Liver (tissue), 9 donors: ENCODE measurements around the gene RAD51C. TPM values are rescaled to one million over a fixed set of nuclear protein-coding genes. Genes with fewer than 3 reads are reported as not detected.

Experiments
- DNase-seq: peaks from one replicate; pipeline ENCODE4 v3.0.0-alpha.2; 2017; ENCODE audit warnings: low spot score
- H3K27ac ChIP-seq, 2 donors: one replicate each; pipeline ENCODE4 v1.7.0; 2013; ENCODE audit warnings: inconsistent platforms in 2 of 2, low read length in 2 of 2, control low read depth in 1 of 2, low read depth in 1 of 2, mild to moderate bottlenecking in 1 of 2
- H3K27me3 ChIP-seq, 4 donors: one replicate each; pipeline versions ENCODE4 v1.6.1 to v1.7.0; 2013; ENCODE audit warnings: low read length in 3 of 4, inconsistent platforms in 1 of 4, mild to moderate bottlenecking in 1 of 4, moderate library complexity in 1 of 4; ENCODE audit not compliant: control insufficient read depth in 4 of 4, insufficient read depth in 4 of 4
- H3K36me3 ChIP-seq, 4 donors: one replicate each; pipeline versions ENCODE4 v1.6.1 to v1.7.0; 2013; ENCODE audit warnings: low read length in 3 of 4, mild to moderate bottlenecking in 3 of 4, low read depth in 1 of 4, moderate library complexity in 1 of 4; ENCODE audit not compliant: control insufficient read depth in 4 of 4, insufficient read depth in 3 of 4
- H3K4me1 ChIP-seq, 4 donors: one replicate each; pipeline versions ENCODE4 v1.6.1 to v1.7.0; 2013; ENCODE audit warnings: low read length in 3 of 4, mild to moderate bottlenecking in 3 of 4, moderate library complexity in 1 of 4; ENCODE audit not compliant: control insufficient read depth in 4 of 4, insufficient read depth in 4 of 4
- H3K4me3 ChIP-seq, 3 donors: one replicate each; pipeline versions ENCODE4 v1.6.1 to v1.7.0; 2013; ENCODE audit warnings: low read length in 3 of 3, control low read depth in 1 of 3, low read depth in 1 of 3, mild to moderate bottlenecking in 1 of 3
- H3K9ac ChIP-seq, 2 donors: one replicate each; pipeline ENCODE4 v1.7.0; 2013; ENCODE audit warnings: low read length in 2 of 2, mild to moderate bottlenecking in 2 of 2, moderate library complexity in 2 of 2, control low read depth in 1 of 2, low read depth in 1 of 2
- H3K9me3 ChIP-seq, 4 donors: one replicate each; pipeline versions ENCODE4 v1.6.1 to v1.7.0; 2013; ENCODE audit warnings: low read length in 3 of 4; ENCODE audit not compliant: control insufficient read depth in 4 of 4
- FOXA1 ChIP-seq: IDR thresholded peaks from 2 replicates; pipeline ENCODE4 v1.6.1; 2016; ENCODE audit warnings: antibody characterized with exemption
- GABPA ChIP-seq, 2 donors: IDR thresholded peaks in 1 of 2; conservative IDR thresholded peaks in 1 of 2; 2 replicates each; pipeline ENCODE4 v1.6.1; 2016; ENCODE audit warnings: antibody characterized with exemption in 2 of 2, mild to moderate bottlenecking in 1 of 2, moderate library complexity in 1 of 2
- HNF4A ChIP-seq, 2 donors: conservative IDR thresholded peaks; 2 replicates each; pipeline ENCODE4 v1.6.1; 2016; ENCODE audit warnings: antibody characterized with exemption in 2 of 2, mild to moderate bottlenecking in 2 of 2
- JUND ChIP-seq, 2 donors: IDR thresholded peaks; 2 replicates each; pipeline ENCODE4 v1.6.1; 2016; ENCODE audit warnings: antibody characterized with exemption in 2 of 2
- RAD21 ChIP-seq, 2 donors: IDR thresholded peaks; 2 replicates each; pipeline ENCODE4 v1.6.1; 2016; ENCODE audit warnings: antibody characterized with exemption in 2 of 2, mild to moderate bottlenecking in 2 of 2
- TAF1 ChIP-seq: conservative IDR thresholded peaks from 2 replicates; pipeline ENCODE4 v1.6.1; 2016; ENCODE audit warnings: antibody characterized with exemption, mild to moderate bottlenecking
- YY1 ChIP-seq: IDR thresholded peaks from 2 replicates; pipeline ENCODE4 v1.6.1; 2016; ENCODE audit warnings: antibody characterized with exemption, mild to moderate bottlenecking
- WGBS: extraction: QIAGEN DNeasy Blood & Tissue Kit; methylation state at CpG from one replicate; pipeline ENCODE4 v1.1.7; 2013; 5-methylcytosine and 5-hydroxymethylcytosine counted together
- polyA plus RNA-seq, 2 donors: library from polyadenylated mRNA; stranded (reverse) in 1 of 2; unstranded in 1 of 2; fragments of 200-250 nt in 1 of 2; fragments of >200 nt in 1 of 2; fragmentation: Nextera tagmentation in 1 of 2; extraction: Ambion mirVana in 1 of 2; gene quantifications; one replicate each; pipeline versions ENCODE4 v1.2.1 to v1.2.3, GENCODE V29; 2013 to 2015
- total RNA-seq, 2 donors: library from RNA; depleted of rRNA; stranded (reverse); fragments of >200 nt; gene quantifications; one replicate each; pipeline ENCODE4 v1.2.3, GENCODE V29; 2014
- TF ChIP-seq, protein P1 (sequence below): IDR thresholded peaks from 2 replicates; pipeline ENCODE4 v1.6.1; 2016; ENCODE audit warnings: antibody characterized with exemption, mild to moderate bottlenecking
- TF ChIP-seq, protein P2 (sequence below): IDR thresholded peaks from 2 replicates; pipeline ENCODE4 v1.6.1; 2016; ENCODE audit warnings: antibody characterized with exemption
- TF ChIP-seq, protein P3 (sequence below): IDR thresholded peaks from 2 replicates; pipeline ENCODE4 v1.6.1; 2016; ENCODE audit warnings: antibody characterized with exemption
- TF ChIP-seq, protein P4 (sequence below): fragments of 150-350 bp; IDR thresholded peaks from 2 replicates; pipeline ENCODE4 v1.5.1; 2017; ENCODE audit warnings: improper control_type of control experiment, low read depth, low read length; ENCODE audit not compliant: missing input control
- TF ChIP-seq, protein P5 (sequence below): IDR thresholded peaks from 2 replicates; pipeline ENCODE4 v1.6.1; 2016; ENCODE audit warnings: antibody characterized with exemption
- donor health status: healthy.
- donor health status: healthy.
- donor health status: healthy.
- donor health status: healthy.
- donor health status: healthy.

RAD51C gene
- total and polyA plus RNA-seq, 4 donors, result 6.9 to 22.2 (median 12.5) TPM

DNA sequence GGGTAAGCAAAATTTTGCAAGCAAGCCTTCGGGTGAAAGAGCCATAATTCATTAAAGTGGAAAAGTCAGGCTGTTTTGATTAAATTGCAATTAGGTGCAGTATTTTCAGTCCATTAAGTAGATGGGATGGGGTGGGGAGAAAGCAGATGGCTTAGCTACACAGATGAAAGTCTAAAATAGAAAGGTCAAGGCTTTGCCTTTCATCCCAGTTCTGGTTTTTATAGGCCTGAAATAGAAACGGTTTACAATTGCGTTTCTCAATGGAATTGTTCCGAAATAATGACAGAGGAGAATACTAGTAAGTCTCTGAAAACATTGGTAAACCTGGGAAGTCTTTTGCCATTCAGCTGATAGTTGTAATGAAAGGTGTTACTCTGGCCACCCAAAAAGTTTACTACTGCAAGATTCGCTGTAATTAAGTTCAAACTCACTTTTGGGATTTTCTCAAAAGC, 64.8 kb downstream of the RAD51C start:
- H3K27me3 ChIP-seq, result no peaks in the 10 kb centered on the region
- H3K27ac ChIP-seq, result no peak overlapping the region
- peaks cover 5 to 18% (median 8%) of the 10 kb centered on the region in 4 donors for H3K4me1 ChIP-seq
- H3K4me3 ChIP-seq, result no peak overlapping the region
- no peaks in the 10 kb centered on the region for H3K9me3 ChIP-seq
- no peaks in the 10 kb centered on the region for H3K36me3 ChIP-seq
- H3K9ac ChIP-seq, result no peak overlapping the region
- DNase-seq, result no peak
- WGBS, result 57% methylated on average over 5 of the region's 5 CpGs
- TF ChIP-seq, protein P1, sequence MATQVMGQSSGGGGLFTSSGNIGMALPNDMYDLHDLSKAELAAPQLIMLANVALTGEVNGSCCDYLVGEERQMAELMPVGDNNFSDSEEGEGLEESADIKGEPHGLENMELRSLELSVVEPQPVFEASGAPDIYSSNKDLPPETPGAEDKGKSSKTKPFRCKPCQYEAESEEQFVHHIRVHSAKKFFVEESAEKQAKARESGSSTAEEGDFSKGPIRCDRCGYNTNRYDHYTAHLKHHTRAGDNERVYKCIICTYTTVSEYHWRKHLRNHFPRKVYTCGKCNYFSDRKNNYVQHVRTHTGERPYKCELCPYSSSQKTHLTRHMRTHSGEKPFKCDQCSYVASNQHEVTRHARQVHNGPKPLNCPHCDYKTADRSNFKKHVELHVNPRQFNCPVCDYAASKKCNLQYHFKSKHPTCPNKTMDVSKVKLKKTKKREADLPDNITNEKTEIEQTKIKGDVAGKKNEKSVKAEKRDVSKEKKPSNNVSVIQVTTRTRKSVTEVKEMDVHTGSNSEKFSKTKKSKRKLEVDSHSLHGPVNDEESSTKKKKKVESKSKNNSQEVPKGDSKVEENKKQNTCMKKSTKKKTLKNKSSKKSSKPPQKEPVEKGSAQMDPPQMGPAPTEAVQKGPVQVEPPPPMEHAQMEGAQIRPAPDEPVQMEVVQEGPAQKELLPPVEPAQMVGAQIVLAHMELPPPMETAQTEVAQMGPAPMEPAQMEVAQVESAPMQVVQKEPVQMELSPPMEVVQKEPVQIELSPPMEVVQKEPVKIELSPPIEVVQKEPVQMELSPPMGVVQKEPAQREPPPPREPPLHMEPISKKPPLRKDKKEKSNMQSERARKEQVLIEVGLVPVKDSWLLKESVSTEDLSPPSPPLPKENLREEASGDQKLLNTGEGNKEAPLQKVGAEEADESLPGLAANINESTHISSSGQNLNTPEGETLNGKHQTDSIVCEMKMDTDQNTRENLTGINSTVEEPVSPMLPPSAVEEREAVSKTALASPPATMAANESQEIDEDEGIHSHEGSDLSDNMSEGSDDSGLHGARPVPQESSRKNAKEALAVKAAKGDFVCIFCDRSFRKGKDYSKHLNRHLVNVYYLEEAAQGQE, result no peak
- TF ChIP-seq HNF4A (conservative IDR thresholded peaks at IDR 0.05), result peak in 1 of 2 donors; percentile 8
- TF ChIP-seq, protein P2, sequence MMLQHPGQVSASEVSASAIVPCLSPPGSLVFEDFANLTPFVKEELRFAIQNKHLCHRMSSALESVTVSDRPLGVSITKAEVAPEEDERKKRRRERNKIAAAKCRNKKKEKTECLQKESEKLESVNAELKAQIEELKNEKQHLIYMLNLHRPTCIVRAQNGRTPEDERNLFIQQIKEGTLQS, result no peak

DNA sequence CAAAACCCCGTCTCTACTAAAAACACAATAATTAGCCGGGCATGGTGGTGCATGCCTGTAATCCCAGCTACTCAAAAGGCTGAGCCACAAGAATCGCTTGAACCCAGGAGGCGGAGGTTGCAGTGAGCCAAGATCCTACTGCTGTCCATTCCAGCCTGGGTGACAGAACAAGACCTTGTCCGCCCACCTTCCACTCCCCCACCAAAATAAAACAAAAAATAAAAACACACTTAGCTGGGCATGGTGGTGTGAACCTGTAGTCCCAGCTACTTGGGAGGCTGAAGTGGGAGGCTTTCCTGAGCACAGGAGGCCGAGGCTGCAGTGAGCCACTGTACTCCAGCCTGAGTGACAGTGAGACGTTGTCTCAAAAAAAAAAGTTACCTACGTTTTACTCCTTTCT, 66.5 kb downstream of the RAD51C start:
- H3K9me3 ChIP-seq, result no peaks in the 10 kb centered on the region
- 93% methylated on average over 8 of the region's 8 CpGs for WGBS
- no peak overlapping the region for H3K4me3 ChIP-seq
- no peaks in the 10 kb centered on the region for H3K36me3 ChIP-seq
- no peak overlapping the region for H3K27ac ChIP-seq
- peaks cover 5 to 18% (median 8%) of the 10 kb centered on the region in 4 donors for H3K4me1 ChIP-seq
- no peak overlapping the region for H3K9ac ChIP-seq
- no peak for DNase-seq
- H3K27me3 ChIP-seq, result no peaks in the 10 kb centered on the region
- TF ChIP-seq FOXA1, result no peak
- TF ChIP-seq, protein P3, sequence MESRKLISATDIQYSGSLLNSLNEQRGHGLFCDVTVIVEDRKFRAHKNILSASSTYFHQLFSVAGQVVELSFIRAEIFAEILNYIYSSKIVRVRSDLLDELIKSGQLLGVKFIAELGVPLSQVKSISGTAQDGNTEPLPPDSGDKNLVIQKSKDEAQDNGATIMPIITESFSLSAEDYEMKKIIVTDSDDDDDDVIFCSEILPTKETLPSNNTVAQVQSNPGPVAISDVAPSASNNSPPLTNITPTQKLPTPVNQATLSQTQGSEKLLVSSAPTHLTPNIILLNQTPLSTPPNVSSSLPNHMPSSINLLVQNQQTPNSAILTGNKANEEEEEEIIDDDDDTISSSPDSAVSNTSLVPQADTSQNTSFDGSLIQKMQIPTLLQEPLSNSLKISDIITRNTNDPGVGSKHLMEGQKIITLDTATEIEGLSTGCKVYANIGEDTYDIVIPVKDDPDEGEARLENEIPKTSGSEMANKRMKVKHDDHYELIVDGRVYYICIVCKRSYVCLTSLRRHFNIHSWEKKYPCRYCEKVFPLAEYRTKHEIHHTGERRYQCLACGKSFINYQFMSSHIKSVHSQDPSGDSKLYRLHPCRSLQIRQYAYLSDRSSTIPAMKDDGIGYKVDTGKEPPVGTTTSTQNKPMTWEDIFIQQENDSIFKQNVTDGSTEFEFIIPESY, result no peak

DNA sequence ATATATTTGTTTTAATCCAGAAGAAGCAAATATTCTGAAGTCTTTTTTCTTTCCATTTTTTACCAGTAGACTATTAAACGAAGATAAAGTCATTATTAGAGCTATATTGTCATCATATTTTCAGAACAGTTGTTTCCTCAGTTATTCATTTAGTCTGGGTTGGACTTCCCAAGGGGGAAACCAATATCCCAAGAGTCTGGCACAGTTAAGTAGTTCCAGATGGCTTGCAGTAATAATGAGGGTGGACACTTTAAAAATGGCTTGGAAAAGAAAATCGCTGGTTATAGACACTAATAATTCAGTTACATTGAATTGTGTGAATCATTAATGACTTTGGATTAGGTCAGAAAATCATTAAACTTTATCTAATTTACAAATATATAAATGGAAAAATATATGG, 67.1 kb downstream of the RAD51C start:
- H3K9ac ChIP-seq, result no peak overlapping the region
- H3K36me3 ChIP-seq, result no peaks in the 10 kb centered on the region
- 81% methylated on average over 2 of the region's 2 CpGs for WGBS
- peaks cover 5 to 18% (median 8%) of the 10 kb centered on the region in 4 donors for H3K4me1 ChIP-seq
- H3K4me3 ChIP-seq, result no peak overlapping the region
- DNase-seq, result no peak
- no peaks in the 10 kb centered on the region for H3K27me3 ChIP-seq
- no peaks in the 10 kb centered on the region for H3K9me3 ChIP-seq
- no peak overlapping the region for H3K27ac ChIP-seq
- no peak for TF ChIP-seq YY1
- no peak for TF ChIP-seq RAD21 (IDR thresholded peaks at IDR 0.05)
- TF ChIP-seq TAF1, result no peak
- TF ChIP-seq, protein P2, result no peak
- TF ChIP-seq, protein P4, sequence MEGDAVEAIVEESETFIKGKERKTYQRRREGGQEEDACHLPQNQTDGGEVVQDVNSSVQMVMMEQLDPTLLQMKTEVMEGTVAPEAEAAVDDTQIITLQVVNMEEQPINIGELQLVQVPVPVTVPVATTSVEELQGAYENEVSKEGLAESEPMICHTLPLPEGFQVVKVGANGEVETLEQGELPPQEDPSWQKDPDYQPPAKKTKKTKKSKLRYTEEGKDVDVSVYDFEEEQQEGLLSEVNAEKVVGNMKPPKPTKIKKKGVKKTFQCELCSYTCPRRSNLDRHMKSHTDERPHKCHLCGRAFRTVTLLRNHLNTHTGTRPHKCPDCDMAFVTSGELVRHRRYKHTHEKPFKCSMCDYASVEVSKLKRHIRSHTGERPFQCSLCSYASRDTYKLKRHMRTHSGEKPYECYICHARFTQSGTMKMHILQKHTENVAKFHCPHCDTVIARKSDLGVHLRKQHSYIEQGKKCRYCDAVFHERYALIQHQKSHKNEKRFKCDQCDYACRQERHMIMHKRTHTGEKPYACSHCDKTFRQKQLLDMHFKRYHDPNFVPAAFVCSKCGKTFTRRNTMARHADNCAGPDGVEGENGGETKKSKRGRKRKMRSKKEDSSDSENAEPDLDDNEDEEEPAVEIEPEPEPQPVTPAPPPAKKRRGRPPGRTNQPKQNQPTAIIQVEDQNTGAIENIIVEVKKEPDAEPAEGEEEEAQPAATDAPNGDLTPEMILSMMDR, result no peak
- TF ChIP-seq HNF4A (conservative IDR thresholded peaks at IDR 0.05), result no peak
- TF ChIP-seq GABPA (IDR thresholded peaks at IDR 0.05 in 1 of 2, conservative IDR thresholded peaks at IDR 0.05 in 1 of 2), result no peak
- no peak for TF ChIP-seq JUND (IDR thresholded peaks at IDR 0.05)
- TF ChIP-seq, protein P5, sequence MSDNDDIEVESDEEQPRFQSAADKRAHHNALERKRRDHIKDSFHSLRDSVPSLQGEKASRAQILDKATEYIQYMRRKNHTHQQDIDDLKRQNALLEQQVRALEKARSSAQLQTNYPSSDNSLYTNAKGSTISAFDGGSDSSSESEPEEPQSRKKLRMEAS, result no peak
